SK-N-SH treated with all-trans-retinoic acid at 6 μM for 48 hours (cell line): ENCODE measurements around the gene ARMH3.

Source experiments
- ATAC-seq: fragments of 200-7000 bp; cut with Tn5 transposase; 3 replicates; pipeline ENCODE4 v1.9.1; 2020; ENCODE audit warnings: mild to moderate bottlenecking, moderate library complexity
- ARNTL ChIP-seq: fragments of 450-650 bp; formaldehyde crosslinking; IDR thresholded peaks from 2 replicates; pipeline ENCODE4 v1.5.0; 2020; ENCODE audit warnings: low read depth, mild to moderate bottlenecking, moderate library complexity, borderline replicate concordance
- BACH2 ChIP-seq: fragments of 250-450 bp; sonication (Bioruptor Pico); IDR thresholded peaks from 2 replicates; pipeline ENCODE4 v1.9.0; 2021; ENCODE audit warnings: mild to moderate bottlenecking, borderline replicate concordance
- CSDC2 ChIP-seq: fragments of 250-450 bp; sonication (Bioruptor Pico); IDR thresholded peaks from 2 replicates; pipeline ENCODE4 v1.5.0; 2020; ENCODE audit warnings: mild to moderate bottlenecking, moderate library complexity
- ESRRG ChIP-seq: fragments of 250-450 bp; sonication (Bioruptor Pico); IDR thresholded peaks from 2 replicates; pipeline ENCODE4 v1.6.1; 2021; ENCODE audit warnings: mild to moderate bottlenecking
- OSR1 ChIP-seq: fragments of 250-450 bp; sonication (Bioruptor Pico); IDR thresholded peaks from 2 replicates; pipeline ENCODE4 v1.8.0; 2022; ENCODE audit warnings: moderate library complexity, mild to moderate bottlenecking, inconsistent platforms
- PPARA ChIP-seq: fragments of 250-450 bp; sonication (Bioruptor Pico); IDR thresholded peaks from 2 replicates; pipeline ENCODE4 v1.5.0; 2020; ENCODE audit warnings: mild to moderate bottlenecking, borderline replicate concordance
- RARB ChIP-seq: fragments of 250-450 bp; sonication (Bioruptor Pico); IDR thresholded peaks from 2 replicates; pipeline ENCODE4 v1.8.0; 2021; ENCODE audit warnings: mild to moderate bottlenecking, moderate library complexity
- TCF4 ChIP-seq: fragments of 250-450 bp; sonication (Bioruptor Pico); IDR thresholded peaks from 2 replicates; pipeline ENCODE4 v1.8.0; 2021; ENCODE audit warnings: mild to moderate bottlenecking, moderate library complexity, borderline replicate concordance
- TOX ChIP-seq: fragments of 250-450 bp; sonication (Bioruptor Pico); IDR thresholded peaks from 2 replicates; pipeline ENCODE4 v1.8.0; 2021; ENCODE audit warnings: mild to moderate bottlenecking, moderate library complexity, borderline replicate concordance
- ZC3H10 ChIP-seq: fragments of 250-450 bp; sonication (Bioruptor Pico); IDR thresholded peaks from 2 replicates; pipeline ENCODE4 v1.5.1; 2021; ENCODE audit warnings: mild to moderate bottlenecking, moderate library complexity
- ZFP3 ChIP-seq: fragments of 250-450 bp; sonication (Bioruptor Pico); IDR thresholded peaks from 2 replicates; pipeline ENCODE4 v1.5.0; 2020; ENCODE audit warnings: mild to moderate bottlenecking, moderate library complexity
- ZFP30 ChIP-seq: fragments of 450-650 bp; formaldehyde crosslinking; IDR thresholded peaks from 2 replicates; pipeline ENCODE4 v1.5.0; 2022; ENCODE audit warnings: mild to moderate bottlenecking, moderate library complexity
- ZNF565 ChIP-seq: fragments of 450-650 bp; formaldehyde crosslinking; conservative IDR thresholded peaks from 2 replicates; pipeline ENCODE4 v1.5.0; 2020; ENCODE audit warnings: low read depth, mild to moderate bottlenecking, moderate library complexity
- ZNF70 ChIP-seq: fragments of 450-650 bp; formaldehyde crosslinking; IDR thresholded peaks from 2 replicates; pipeline ENCODE4 v1.5.0; 2020; ENCODE audit warnings: mild to moderate bottlenecking, moderate library complexity
- ZNF8 ChIP-seq: fragments of 450-650 bp; formaldehyde crosslinking; IDR thresholded peaks from 2 replicates; pipeline ENCODE4 v1.5.0; 2020; ENCODE audit warnings: mild to moderate bottlenecking, moderate library complexity
- TF ChIP-seq, protein P1 (sequence below): fragments of 250-450 bp; sonication (Bioruptor Pico); IDR thresholded peaks from 2 replicates; pipeline ENCODE4 v1.5.1; 2020; ENCODE audit warnings: low read depth, mild to moderate bottlenecking, moderate library complexity
- TF ChIP-seq, protein P2 (sequence below): fragments of 250-450 bp; sonication (Bioruptor Pico); IDR thresholded peaks from 2 replicates; pipeline ENCODE4 v1.5.0; 2020; ENCODE audit warnings: mild to moderate bottlenecking, moderate library complexity
- TF ChIP-seq, protein P3 (sequence below): fragments of 250-450 bp; sonication (Bioruptor Pico); IDR thresholded peaks from 2 replicates; pipeline ENCODE4 v1.8.0; 2021; ENCODE audit warnings: low read depth, mild to moderate bottlenecking, moderate library complexity, borderline replicate concordance
- TF ChIP-seq, protein P4 (sequence below): fragments of 250-450 bp; sonication (Bioruptor Pico); IDR thresholded peaks from 2 replicates; pipeline ENCODE4 v1.8.0; 2020; ENCODE audit warnings: mild to moderate bottlenecking, moderate library complexity, borderline replicate concordance
- TF ChIP-seq, protein P5 (sequence below): fragments of 250-450 bp; sonication (Bioruptor Pico); IDR thresholded peaks from 2 replicates; pipeline ENCODE4 v1.5.1; 2021; ENCODE audit warnings: mild to moderate bottlenecking, moderate library complexity

ARMH3 gene

DNA sequence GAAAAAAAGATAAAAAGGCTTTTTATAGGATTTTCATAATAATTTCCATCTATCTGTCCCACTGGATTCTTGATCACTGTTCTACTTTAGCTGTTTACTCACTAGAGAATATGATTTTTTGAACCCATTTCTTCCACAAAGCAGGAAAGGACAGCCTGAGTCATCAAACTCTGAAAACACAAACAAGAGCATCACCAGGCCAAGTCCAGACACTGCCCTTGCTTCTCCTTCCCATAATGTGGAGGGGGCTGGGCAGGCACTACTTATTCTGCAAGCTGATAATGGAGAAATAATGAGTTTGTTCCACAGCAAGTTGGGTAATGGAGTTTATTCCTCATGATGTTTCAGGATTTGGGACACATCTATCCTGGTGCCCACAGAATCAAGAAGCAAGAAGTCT, 199.3 kb downstream of the ARMH3 start:
- TF ChIP-seq ARNTL (no peak), ZNF8 (CRISPR knock-in tag) (no peak), TOX (CRISPR knock-in tag) (no peak), PPARA (CRISPR knock-in tag) (no peak), CSDC2 (CRISPR knock-in tag) (no peak), ESRRG (CRISPR knock-in tag) (no peak), ZNF565 (no peak), BACH2 (CRISPR knock-in tag) (no peak), ZFP3 (CRISPR knock-in tag) (no peak), ZNF70 (CRISPR knock-in tag) (no peak), TCF4 (CRISPR knock-in tag) (no peak), OSR1 (no peak), ZFP30 (CRISPR knock-in tag) (no peak)
- TF ChIP-seq, protein P1, sequence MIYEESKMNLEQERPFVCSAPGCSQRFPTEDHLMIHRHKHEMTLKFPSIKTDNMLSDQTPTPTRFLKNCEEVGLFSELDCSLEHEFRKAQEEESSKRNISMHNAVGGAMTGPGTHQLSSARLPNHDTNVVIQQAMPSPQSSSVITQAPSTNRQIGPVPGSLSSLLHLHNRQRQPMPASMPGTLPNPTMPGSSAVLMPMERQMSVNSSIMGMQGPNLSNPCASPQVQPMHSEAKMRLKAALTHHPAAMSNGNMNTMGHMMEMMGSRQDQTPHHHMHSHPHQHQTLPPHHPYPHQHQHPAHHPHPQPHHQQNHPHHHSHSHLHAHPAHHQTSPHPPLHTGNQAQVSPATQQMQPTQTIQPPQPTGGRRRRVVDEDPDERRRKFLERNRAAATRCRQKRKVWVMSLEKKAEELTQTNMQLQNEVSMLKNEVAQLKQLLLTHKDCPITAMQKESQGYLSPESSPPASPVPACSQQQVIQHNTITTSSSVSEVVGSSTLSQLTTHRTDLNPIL (CRISPR knock-in tag), result no peak
- TF ChIP-seq, protein P2, sequence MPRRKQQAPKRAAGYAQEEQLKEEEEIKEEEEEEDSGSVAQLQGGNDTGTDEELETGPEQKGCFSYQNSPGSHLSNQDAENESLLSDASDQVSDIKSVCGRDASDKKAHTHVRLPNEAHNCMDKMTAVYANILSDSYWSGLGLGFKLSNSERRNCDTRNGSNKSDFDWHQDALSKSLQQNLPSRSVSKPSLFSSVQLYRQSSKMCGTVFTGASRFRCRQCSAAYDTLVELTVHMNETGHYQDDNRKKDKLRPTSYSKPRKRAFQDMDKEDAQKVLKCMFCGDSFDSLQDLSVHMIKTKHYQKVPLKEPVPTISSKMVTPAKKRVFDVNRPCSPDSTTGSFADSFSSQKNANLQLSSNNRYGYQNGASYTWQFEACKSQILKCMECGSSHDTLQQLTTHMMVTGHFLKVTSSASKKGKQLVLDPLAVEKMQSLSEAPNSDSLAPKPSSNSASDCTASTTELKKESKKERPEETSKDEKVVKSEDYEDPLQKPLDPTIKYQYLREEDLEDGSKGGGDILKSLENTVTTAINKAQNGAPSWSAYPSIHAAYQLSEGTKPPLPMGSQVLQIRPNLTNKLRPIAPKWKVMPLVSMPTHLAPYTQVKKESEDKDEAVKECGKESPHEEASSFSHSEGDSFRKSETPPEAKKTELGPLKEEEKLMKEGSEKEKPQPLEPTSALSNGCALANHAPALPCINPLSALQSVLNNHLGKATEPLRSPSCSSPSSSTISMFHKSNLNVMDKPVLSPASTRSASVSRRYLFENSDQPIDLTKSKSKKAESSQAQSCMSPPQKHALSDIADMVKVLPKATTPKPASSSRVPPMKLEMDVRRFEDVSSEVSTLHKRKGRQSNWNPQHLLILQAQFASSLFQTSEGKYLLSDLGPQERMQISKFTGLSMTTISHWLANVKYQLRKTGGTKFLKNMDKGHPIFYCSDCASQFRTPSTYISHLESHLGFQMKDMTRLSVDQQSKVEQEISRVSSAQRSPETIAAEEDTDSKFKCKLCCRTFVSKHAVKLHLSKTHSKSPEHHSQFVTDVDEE, result no peak
- TF ChIP-seq, protein P3, sequence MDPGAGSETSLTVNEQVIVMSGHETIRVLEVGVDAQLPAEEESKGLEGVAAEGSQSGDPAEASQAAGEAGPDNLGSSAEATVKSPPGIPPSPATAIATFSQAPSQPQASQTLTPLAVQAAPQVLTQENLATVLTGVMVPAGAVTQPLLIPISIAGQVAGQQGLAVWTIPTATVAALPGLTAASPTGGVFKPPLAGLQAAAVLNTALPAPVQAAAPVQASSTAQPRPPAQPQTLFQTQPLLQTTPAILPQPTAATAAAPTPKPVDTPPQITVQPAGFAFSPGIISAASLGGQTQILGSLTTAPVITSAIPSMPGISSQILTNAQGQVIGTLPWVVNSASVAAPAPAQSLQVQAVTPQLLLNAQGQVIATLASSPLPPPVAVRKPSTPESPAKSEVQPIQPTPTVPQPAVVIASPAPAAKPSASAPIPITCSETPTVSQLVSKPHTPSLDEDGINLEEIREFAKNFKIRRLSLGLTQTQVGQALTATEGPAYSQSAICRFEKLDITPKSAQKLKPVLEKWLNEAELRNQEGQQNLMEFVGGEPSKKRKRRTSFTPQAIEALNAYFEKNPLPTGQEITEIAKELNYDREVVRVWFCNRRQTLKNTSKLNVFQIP (CRISPR knock-in tag), result no peak
- ATAC-seq, result no peak; the same call in 2 of the 3 replicates

DNA sequence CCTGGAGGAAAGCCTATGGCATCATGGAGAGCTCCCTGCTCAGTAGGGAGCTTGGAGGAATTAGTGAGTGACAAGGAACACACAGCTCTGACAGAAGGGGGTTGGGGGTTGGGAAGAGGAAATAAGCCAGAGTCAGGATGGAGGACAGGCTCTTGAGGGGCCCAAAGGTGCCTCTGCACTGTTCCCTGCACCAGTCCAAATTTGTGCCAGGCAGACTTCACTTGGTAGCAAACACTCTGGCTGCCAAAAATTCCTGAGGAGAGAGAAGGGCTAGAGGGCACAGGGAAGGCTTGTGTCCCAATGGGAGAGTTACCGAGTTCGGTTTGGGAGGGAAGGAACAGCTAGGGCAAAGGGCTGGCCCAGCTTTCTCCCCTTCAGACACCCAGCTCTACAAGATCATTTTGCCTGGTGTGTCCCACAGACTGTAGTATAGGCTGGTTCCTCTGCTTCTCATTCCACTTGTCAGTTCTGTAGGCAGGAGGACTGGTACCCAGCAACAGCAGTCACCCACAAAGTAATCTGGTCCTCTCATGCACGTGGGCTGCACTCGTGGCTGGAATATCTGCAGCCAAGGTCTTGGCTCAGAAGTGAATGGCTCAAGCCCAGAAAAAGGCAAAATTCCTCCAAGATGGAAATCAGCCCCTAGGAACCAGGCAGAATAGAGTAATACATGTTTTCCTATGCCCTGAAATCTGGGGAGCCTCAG, 204.4 kb downstream of the ARMH3 start:
- ATAC-seq, result no peak
- TF ChIP-seq ZFP30 (CRISPR knock-in tag) (no peak), BACH2 (CRISPR knock-in tag) (no peak), ZNF565 (no peak), OSR1 (no peak), ZC3H10 (CRISPR knock-in tag) (no peak), TCF4 (CRISPR knock-in tag) (no peak), ARNTL (no peak)
- TF ChIP-seq, protein P2, result no peak
- TF ChIP-seq, protein P3 (CRISPR knock-in tag), result no peak

DNA sequence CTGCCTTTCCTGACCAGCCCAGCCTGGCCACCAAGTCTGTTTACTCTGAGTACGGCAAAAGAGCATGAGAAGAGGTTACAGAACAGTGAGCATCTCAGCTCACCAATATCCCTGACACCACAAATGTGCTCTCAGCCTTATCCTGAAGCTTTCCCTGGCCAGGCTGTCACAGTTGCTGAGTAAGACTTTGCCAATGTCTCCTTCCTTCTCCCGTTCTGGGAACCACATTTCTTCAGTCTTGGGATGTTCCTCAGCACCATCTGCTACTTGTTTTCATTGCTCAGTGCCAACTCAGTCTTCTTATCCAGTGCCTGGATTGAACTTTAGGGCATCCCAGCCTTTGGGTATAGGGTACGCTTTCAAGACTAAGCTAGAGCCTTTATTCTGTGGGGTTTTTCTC, 205.2 kb downstream of the ARMH3 start:
- TF ChIP-seq, protein P4, sequence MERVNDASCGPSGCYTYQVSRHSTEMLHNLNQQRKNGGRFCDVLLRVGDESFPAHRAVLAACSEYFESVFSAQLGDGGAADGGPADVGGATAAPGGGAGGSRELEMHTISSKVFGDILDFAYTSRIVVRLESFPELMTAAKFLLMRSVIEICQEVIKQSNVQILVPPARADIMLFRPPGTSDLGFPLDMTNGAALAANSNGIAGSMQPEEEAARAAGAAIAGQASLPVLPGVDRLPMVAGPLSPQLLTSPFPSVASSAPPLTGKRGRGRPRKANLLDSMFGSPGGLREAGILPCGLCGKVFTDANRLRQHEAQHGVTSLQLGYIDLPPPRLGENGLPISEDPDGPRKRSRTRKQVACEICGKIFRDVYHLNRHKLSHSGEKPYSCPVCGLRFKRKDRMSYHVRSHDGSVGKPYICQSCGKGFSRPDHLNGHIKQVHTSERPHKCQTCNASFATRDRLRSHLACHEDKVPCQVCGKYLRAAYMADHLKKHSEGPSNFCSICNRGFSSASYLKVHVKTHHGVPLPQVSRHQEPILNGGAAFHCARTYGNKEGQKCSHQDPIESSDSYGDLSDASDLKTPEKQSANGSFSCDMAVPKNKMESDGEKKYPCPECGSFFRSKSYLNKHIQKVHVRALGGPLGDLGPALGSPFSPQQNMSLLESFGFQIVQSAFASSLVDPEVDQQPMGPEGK (CRISPR knock-in tag), result no peak
- no peak for TF ChIP-seq BACH2 (CRISPR knock-in tag)
- no peak for TF ChIP-seq ZFP3 (CRISPR knock-in tag)
- TF ChIP-seq OSR1, result no peak
- no peak for TF ChIP-seq RARB (CRISPR knock-in tag)
- no peak for TF ChIP-seq PPARA (CRISPR knock-in tag)
- no peak for TF ChIP-seq TCF4 (CRISPR knock-in tag)
- TF ChIP-seq, protein P5, sequence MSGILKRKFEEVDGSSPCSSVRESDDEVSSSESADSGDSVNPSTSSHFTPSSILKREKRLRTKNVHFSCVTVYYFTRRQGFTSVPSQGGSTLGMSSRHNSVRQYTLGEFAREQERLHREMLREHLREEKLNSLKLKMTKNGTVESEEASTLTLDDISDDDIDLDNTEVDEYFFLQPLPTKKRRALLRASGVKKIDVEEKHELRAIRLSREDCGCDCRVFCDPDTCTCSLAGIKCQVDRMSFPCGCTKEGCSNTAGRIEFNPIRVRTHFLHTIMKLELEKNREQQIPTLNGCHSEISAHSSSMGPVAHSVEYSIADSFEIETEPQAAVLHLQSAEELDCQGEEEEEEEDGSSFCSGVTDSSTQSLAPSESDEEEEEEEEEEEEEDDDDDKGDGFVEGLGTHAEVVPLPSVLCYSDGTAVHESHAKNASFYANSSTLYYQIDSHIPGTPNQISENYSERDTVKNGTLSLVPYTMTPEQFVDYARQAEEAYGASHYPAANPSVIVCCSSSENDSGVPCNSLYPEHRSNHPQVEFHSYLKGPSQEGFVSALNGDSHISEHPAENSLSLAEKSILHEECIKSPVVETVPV, result no peak
- no peak for TF ChIP-seq ZFP30 (CRISPR knock-in tag)
- TF ChIP-seq TOX (CRISPR knock-in tag), result no peak
- no peak for TF ChIP-seq ESRRG (CRISPR knock-in tag)
- ATAC-seq, result no peak
